OCI-LY7 (cell line): ENCODE measurements around the gene TIMM17B. TPM values are rescaled to one million over a fixed set of nuclear protein-coding genes. Genes with fewer than 3 reads are reported as not detected.

Experiments
- BruUV-seq: library from RNA; stranded (reverse); fragments of 400-500 nt; replicated peaks from 2 replicates; lab custom pipeline; 2021; lab: Mats Ljungman, UMichigan
- CTCF ChIA-PET: fragments of 300-600 bp; sonication (Branson Sonifier 250); formaldehyde crosslinking; loops from one replicate; lab custom pipeline; 2022; ENCODE audit warnings: antibody characterized with exemption; ENCODE audit not compliant: unreplicated experiment; lab: Charles Lee
- POLR2A ChIA-PET: fragments of 300-600 bp; sonication (Branson Sonifier 250); formaldehyde crosslinking; loops from one replicate; lab custom pipeline; 2022; ENCODE audit warnings: antibody characterized with exemption; lab: Charles Lee
- DNase-seq: peaks from one replicate; pipeline ENCODE4 v3.0.0-alpha.2; 2015; ENCODE audit warnings: low spot score
- H2AFZ ChIP-seq: fragments of 200-600 bp; sonication (generic), shearing (Covaris generic); 2 replicates; pipeline ENCODE4 v1.6.1; 2014; ENCODE audit warnings: mild to moderate bottlenecking, antibody characterized with exemption, low read length, moderate library complexity
- H3K27ac ChIP-seq: fragments of 200-600 bp; sonication (generic); 2 replicates; pipeline ENCODE4 v1.5.1; 2014; ENCODE audit warnings: mixed run types, low read depth, mild to moderate bottlenecking, moderate library complexity, low read length, inconsistent platforms; ENCODE audit not compliant: poor library complexity, severe bottlenecking
- H3K36me3 ChIP-seq: fragments of 200-600 bp; sonication (generic); 2 replicates; pipeline ENCODE4 v1.6.1; 2014; ENCODE audit warnings: mild to moderate bottlenecking, antibody characterized with exemption, low read length, moderate library complexity, mixed read lengths; ENCODE audit not compliant: insufficient read depth
- H3K4me1 ChIP-seq: fragments of 200-600 bp; sonication (generic); 2 replicates; pipeline ENCODE4 v1.5.1; 2014; ENCODE audit warnings: mild to moderate bottlenecking, low read length; ENCODE audit not compliant: insufficient read depth, poor library complexity, severe bottlenecking
- H3K4me2 ChIP-seq: fragments of 200-600 bp; sonication (generic); 2 replicates; pipeline ENCODE4 v1.6.1; 2014; ENCODE audit warnings: mild to moderate bottlenecking, low read length
- H3K4me3 ChIP-seq: fragments of 200-600 bp; sonication (generic); 2 replicates; pipeline ENCODE4 v1.5.1; 2014; ENCODE audit warnings: mild to moderate bottlenecking, low read depth, low read length; ENCODE audit not compliant: poor library complexity, severe bottlenecking
- H3K79me2 ChIP-seq: fragments of 200-600 bp; sonication (generic); 2 replicates; pipeline ENCODE4 v1.6.1; 2016; ENCODE audit warnings: low read depth, mild to moderate bottlenecking, low read length, moderate library complexity, mixed read lengths; ENCODE audit not compliant: insufficient read depth
- H3K9me2 ChIP-seq: fragments of 200-600 bp; sonication (generic); 2 replicates; pipeline ENCODE4 v1.6.1; 2016; ENCODE audit warnings: mild to moderate bottlenecking, low read length, mixed read lengths; ENCODE audit not compliant: insufficient read depth
- H3K9me3 ChIP-seq: fragments of 200-600 bp; sonication (generic); 2 replicates; pipeline ENCODE4 v1.6.1; 2014; ENCODE audit warnings: mild to moderate bottlenecking, mixed run types, low read length, mixed read lengths
- H4K20me1 ChIP-seq: fragments of 200-600 bp; sonication (generic); 2 replicates; pipeline ENCODE4 v1.6.1; 2014; ENCODE audit warnings: mild to moderate bottlenecking, antibody characterized with exemption, low read length, moderate library complexity, mixed read lengths; ENCODE audit not compliant: insufficient read depth
- CTCF ChIP-seq: fragments of 200-600 bp; sonication (generic); conservative IDR thresholded peaks from 2 replicates; pipeline ENCODE4 v1.5.1; 2014; ENCODE audit warnings: mild to moderate bottlenecking, antibody characterized with exemption, low read length, moderate library complexity, mixed read lengths
- EZH2phosphoT487 ChIP-seq: fragments of 200-600 bp; sonication (generic); IDR thresholded peaks from 2 replicates; pipeline ENCODE4 v1.6.1; 2018; ENCODE audit warnings: low read depth, borderline replicate concordance, mild to moderate bottlenecking, mixed run types, antibody characterized with exemption, low read length, moderate library complexity, mixed read lengths
- intact Hi-C: fragments of 100-400 bp; cut with micrococcal nuclease; formaldehyde crosslinking; loops from one replicate; pipeline ENCODE4 v1.10.0; 2022; ENCODE audit not compliant: unreplicated experiment
- total RNA-seq, 2 experiments: library from RNA; depleted of rRNA in 1 of 2; stranded (reverse); fragments of >200 nt in 1 of 2; shearing (Covaris generic) in 1 of 2; gene quantifications; 2 replicates each; pipeline ENCODE4 v1.2.3, GENCODE V29; 2014 to 2022

Gene TIMM17B
- total RNA-seq, 2 experiments from 2014 or later: 79.3 to 83.3 TPM

DNA sequence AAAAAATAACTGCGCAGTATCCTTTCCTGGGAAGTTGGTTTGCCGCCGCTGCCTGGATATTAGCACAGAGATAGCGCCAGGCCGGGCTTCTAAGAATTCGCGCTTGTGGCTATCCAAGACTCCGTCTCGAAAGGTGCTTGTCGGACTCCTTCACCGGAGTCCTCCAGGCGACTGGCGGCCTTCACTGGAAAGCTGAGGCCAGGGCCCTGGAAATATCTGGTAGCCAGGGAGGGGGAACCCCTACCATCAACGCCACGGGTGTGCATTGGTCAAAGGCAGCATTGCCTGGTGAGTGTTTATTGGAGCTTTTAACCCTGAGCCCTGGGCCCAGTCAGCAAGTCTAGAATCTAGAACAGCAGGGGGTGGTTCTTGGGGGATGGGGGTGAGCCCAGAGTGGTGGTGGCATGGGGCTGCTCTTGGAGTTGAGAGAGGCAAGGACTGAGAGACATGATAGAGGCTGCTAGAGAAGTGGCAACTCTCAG lies 21.8 kb upstream of the TIMM17B start:
- Histone ChIP-seq H3K4me1 (peaks cover 51% of the 10 kb centered on the region), H3K9me2 (no peaks in the 10 kb centered on the region), H3K27ac (peak overlapping the region; percentile 68), H3K9me3 (no peaks in the 10 kb centered on the region), H3K4me2 (peak overlapping the region; percentile 75), H4K20me1 (peaks cover 19% of the 10 kb centered on the region), H3K4me3 (peak overlapping the region; percentile 99), H3K79me2 (peaks cover 42% of the 10 kb centered on the region), H3K36me3 (peaks cover 64% of the 10 kb centered on the region), H2AFZ (no peak overlapping the region)
- no TSS peak for BruUV-seq
- intact Hi-C loops: loop anchor here (2.0 to 5.0 kb wide), 2 partner anchors 38 to 123 kb away; partner anchors contain the start of genes OTUD5 and TFE3
- POLR2A ChIA-PET: no interaction called here
- no peak for DNase-seq
- CTCF ChIA-PET: no interaction called here
- no peak for TF ChIP-seq CTCF
- no peak for TF ChIP-seq EZH2phosphoT487

GRCh38 chrX:48918643-48919340 lies 21.2 kb upstream of the TIMM17B start, which contains the start of gene PIM2:
TSS of gene PIM2 (minus strand) at chrX:48919024. CDS start at chrX:48918834, 190 bp downstream.
- ChIA-PET POLR2A (no interaction called here), CTCF (no interaction called here)
- DNase-seq: peak; percentile 95
- Histone ChIP-seq H3K79me2 (peaks cover 43% of the 10 kb centered on the region), H2AFZ (no peak within 1 kb of the TSS), H3K9me3 (no peaks in the 10 kb centered on the region), H3K4me3 (peak within 1 kb of the TSS; percentile 99), H3K4me2 (peak within 1 kb of the TSS; percentile 75), H3K27ac (peak within 1 kb of the TSS; percentile 80), H3K36me3 (peaks cover 64% of the 10 kb centered on the region), H3K9me2 (no peaks in the 10 kb centered on the region), H3K4me1 (peaks cover 57% of the 10 kb centered on the region), H4K20me1 (peaks cover 19% of the 10 kb centered on the region)
- intact Hi-C loops: loop anchor here (2.0 to 5.0 kb wide), 2 partner anchors 39 to 124 kb away; partner anchors contain the start of genes OTUD5 and TFE3
- BruUV-seq: no TSS peak
- no peak for TF ChIP-seq EZH2phosphoT487
- 0 out of 2 replicates have a peak, but pooled peaks have one; percentile 31 for TF ChIP-seq CTCF

DNA sequence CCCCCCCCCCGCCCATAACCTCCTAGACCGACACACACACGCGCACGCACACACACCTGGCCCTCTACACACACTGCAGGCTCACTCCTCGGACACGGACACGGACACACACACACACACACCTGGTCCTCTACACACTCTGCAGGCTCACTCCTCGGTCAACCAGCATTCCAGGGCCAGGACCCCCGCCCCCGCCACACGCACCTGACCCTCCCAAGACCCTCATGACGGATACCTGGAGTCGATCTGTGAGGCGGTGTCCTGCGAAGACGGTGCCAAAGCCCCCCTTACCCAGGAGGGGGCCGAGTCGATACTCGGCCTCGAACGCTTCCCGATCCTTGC lies 20.7 kb upstream of the TIMM17B start:
- TF ChIP-seq EZH2phosphoT487 (no peak), CTCF (no peak)
- no TSS peak for BruUV-seq
- Histone ChIP-seq H3K9me3 (no peaks in the 10 kb centered on the region), H3K4me3 (peak overlapping the region; percentile 99), H4K20me1 (peaks cover 19% of the 10 kb centered on the region), H3K27ac (peak overlapping the region; percentile 80), H3K9me2 (no peaks in the 10 kb centered on the region), H2AFZ (no peak overlapping the region), H3K4me2 (peak overlapping the region; percentile 69), H3K79me2 (peaks cover 43% of the 10 kb centered on the region), H3K4me1 (peaks cover 62% of the 10 kb centered on the region), H3K36me3 (peaks cover 64% of the 10 kb centered on the region)
- intact Hi-C loops: loop anchor here (2.0 to 5.0 kb wide), 2 partner anchors 39 to 125 kb away; partner anchors contain the start of genes OTUD5 and TFE3
- POLR2A ChIA-PET: no interaction called here
- CTCF ChIA-PET: no interaction called here
- peak; percentile 15 for DNase-seq
